A204.1 (cell line): ENCODE measurements around the gene RAN.
"Not testable (repeated sequence)": the region's sequence is repeated elsewhere in the genome, so short reads cannot be mapped to it uniquely, and the experiment has no call there.

Experiments used
- FAIRE-seq: peaks from 2 replicates; lab custom pipeline; 2012; peaks lifted over from hg19 to GRCh38; lab: Jason Lieb, UNC

RAN gene

GRCh38 chr12:130849561-130850417, 22.1 kb upstream of the RAN start:
- no peak for FAIRE-seq

DNA sequence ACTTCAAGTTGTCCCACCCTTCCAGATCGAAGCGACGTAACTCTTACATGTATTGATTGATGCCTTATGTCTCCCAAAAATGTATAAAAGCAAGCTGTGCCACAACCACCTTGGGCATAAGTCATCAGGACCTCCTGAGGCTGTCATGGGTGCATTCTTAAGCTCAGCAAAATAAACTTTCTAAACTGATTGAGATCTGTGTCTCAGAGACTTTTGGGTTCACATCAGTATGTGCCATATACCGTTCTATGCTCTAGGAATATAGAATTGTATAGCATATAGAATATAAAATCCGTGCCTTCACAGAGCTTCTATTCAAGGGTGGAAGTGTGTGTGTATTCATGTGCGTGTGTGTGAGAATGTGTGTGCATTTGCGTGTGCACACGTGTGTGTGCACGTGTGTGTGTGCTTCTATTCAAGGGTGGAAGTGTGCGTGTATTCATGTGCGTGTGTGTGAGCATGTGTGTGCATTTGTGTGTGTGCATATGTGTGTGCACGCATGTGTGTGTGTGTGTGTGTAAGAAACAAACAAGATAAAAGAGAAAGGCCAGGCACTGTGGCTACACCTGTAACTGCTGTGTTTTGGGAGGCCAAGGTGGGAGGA, 21.3 kb upstream of the RAN start:
- FAIRE-seq = no peak

DNA sequence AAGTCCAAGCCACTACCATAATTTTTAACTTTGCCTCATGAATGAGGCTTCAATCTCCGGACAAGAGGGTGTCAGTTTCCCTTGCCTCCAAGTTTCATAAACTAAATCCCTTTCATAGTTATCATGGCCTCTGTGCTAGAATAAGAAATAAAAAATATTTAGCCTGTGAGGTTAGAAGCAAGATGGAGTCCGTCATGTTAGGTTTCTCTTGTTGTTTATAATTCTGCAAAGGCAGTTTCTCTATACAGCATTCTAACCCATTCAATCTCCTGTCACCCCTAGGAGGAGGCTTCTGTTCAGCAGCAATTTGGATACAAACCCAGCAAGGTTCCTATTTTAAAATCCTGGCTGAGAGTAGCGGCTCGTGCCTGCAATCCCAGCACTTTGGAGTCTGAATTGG, 15.8 kb upstream of the RAN start:
- FAIRE-seq = no peak

GRCh38 chr12:130858084-130858483, 13.8 kb upstream of the RAN start:
- no peak for FAIRE-seq

DNA sequence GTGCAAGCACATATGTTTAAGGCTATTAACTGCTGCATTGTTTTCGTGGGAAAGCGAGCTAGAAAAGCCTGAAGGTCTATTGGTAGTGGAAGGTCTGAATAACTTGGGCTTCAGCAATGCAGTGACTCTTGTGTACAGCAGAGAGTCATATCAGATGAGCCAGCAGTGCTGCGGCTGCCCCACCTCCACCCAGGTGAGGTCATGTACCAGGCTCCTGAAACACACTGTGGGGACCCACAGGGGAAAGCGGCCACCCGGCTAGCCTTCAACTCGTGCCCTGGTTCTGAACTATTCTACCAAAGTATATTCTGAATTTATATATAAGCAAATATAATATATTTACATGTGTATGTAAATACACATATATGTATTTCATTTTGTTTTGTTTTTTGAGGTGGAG, 12.7 kb upstream of the RAN start:
- no peak for FAIRE-seq

GRCh38 chr12:130860311-130860710, 11.6 kb upstream of the RAN start:
- FAIRE-seq = no peak

DNA sequence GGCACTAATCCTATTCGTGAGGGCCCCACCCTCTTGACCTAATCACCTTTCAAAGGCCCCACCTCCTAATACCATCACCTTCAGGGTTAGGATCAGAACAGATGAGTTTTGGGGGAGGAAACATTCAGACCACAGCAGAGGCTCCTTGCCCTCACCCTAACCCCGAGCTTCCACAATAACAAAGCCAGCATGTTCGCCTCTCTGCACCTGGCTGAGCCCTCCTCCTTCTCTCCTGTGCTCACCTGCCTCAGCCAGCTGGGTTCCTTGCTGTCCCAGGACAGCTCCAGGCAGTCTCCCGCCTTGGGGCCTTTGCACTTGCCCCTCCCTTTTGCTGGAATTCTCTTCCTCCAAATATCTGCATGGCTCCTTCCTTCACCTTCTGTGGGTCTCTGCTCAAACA, 9.7 kb upstream of the RAN start:
- FAIRE-seq = no peak

GRCh38 chr12:130862771-130863170, 9.1 kb upstream of the RAN start:
- FAIRE-seq = not testable (repeated sequence)

GRCh38 chr12:130863298-130863697, 8.6 kb upstream of the RAN start:
- no peak for FAIRE-seq

DNA sequence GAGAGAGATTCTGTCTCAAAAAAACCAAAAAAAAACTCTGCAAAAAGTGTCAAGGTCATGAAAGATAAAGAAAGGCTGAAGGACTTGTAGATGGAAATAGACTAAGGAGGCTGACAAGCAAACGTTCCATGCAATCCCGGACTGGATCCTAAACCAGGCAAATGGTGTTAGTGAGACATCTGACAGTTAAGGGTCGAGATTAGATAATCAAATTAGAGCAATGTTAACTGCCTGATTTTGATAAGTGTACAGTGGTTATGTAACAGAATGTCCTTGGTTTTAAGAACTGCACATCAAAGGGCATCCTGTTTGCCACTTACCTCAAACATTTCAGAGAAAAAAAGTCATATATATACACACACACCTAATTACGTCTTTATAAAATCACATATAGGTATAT, 3.5 kb upstream of the RAN start:
- no peak for FAIRE-seq

- no peak for FAIRE-seq
These were observed 1.2 kb upstream of the RAN start for GRCh38 chr12:130870442-130871285.

DNA sequence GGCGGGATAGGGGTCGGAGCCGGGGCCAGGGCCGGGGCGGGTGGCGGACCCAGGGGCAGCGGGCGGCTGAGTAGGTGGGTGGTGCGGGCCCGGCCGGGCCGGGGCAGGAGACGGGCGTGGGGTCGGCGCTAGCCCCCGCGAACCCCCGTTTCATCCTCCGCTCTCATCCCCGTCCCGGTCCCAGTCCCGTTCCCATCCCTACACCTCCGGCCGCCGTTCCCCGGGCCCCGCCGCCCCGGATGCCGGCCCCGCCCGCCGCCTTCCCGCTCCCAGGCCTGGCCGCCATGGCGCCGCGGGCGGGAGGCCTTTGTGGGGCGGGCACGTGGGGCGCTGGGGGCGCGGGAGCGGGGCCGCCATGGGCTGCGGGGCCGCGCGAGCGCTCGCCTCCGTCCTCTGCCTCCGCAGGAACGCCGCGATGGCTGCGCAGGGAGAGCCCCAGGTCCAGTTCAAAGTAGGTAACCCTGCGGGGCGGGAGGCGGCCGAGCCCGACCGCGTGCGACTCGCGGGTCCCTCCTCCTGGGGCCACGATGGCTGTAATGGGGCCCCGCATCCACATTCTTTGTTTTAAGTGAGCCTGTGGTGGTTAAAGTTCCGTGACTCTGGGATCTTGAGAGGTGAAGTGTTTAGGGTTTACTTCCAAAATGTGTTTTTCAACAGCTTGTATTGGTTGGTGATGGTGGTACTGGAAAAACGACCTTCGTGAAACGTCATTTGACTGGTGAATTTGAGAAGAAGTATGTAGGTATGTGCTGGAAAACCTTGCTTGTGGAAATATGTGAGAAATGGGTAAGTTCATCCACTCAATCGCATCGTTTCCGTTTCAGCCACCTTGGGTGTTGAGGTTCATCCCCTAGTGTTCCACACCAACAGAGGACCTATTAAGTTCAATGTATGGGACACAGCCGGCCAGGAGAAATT, 572 bp downstream of the RAN start:
- FAIRE-seq = no peak

DNA sequence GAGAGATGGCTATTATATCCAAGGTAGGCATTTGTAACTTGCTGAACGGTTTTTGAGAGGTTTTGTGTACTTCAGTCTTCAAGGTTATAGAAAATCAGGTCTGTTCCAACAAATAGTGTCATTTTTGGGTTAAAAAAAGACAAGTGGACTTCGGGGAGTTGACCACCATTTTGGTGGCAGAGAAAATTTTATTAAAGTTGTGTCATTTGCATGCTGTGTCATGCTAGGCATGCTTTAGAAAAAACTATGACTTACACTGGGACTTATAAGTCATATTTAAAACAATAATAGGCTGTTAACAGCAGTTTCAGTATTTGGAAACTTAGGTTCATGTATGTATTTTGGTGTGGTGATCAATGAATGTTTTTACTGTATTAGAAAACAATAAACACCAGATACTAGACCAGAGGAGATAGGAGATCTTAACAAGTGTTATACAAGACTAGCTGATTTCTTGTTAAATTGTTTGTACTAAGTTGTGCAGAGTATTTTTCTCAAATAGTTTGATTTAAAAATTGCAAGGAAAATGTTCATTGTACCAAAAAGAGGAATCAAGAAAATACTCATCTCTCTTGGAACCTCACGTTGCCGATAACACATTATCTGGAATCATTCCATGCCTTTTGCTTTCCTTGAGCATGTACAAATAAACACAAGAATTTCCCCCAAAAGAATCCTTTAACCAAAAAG, 1.4 kb downstream of the RAN start:
- no peak for FAIRE-seq

DNA sequence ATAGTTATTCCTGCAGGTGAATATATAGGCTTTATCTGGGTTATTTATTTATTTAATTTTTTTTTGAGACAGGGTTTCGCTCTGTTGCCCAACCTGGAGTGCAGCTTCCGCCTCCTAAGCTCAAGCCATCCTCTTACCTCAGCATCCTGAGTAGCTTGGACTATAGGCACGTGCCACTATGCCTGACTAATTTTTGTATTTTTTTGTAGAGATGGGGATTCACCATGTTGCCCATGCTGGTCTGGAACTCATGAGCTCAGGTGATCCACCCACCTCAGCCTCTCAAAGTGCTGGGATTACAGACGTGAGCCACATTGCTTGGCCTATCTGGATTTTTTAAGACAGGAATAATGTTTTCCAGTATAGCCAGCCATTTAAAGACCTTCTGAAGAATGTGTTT, 2.0 kb downstream of the RAN start:
- no peak for FAIRE-seq

DNA sequence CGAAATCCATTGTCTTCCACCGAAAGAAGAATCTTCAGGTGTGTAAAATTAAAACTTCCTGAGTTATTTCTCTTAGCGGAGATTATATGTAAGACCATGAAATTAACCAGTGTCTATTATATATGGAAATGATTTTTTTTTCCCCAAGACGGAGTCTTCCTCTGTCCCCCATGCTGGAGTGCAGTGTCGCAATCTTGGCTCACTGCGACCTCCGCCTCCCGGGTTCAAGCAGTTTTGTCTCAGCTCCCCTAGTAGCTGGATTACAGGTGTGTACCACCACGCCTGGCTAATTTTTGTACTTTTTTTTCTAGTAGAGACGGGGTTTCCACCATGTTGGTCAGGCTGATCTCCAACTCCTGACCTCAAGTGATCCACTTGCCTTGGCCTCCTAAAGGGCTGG, 2.8 kb downstream of the RAN start:
- no peak for FAIRE-seq

- FAIRE-seq = no peak
These were observed 3.3 kb downstream of the RAN start for GRCh38 chr12:130875193-130875592.

DNA sequence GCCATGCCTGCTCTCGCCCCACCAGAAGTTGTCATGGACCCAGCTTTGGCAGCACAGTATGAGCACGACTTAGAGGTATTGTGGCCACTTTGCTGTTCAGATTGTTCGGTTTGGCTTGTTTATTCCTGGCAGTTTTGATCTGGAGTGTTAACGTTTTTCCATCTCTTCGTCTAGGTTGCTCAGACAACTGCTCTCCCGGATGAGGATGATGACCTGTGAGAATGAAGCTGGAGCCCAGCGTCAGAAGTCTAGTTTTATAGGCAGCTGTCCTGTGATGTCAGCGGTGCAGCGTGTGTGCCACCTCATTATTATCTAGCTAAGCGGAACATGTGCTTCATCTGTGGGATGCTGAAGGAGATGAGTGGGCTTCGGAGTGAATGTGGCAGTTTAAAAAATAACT, 3.8 kb downstream of the RAN start:
- FAIRE-seq = not testable (repeated sequence)

DNA sequence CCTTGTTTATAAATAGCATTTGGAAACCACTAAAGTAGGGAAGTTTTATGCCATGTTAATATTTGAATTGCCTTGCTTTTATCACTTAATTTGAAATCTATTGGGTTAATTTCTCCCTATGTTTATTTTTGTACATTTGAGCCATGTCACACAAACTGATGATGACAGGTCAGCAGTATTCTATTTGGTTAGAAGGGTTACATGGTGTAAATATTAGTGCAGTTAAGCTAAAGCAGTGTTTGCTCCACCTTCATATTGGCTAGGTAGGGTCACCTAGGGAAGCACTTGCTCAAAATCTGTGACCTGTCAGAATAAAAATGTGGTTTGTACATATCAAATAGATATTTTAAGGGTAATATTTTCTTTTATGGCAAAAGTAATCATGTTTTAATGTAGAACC, 4.4 kb downstream of the RAN start:
- FAIRE-seq = no peak

DNA sequence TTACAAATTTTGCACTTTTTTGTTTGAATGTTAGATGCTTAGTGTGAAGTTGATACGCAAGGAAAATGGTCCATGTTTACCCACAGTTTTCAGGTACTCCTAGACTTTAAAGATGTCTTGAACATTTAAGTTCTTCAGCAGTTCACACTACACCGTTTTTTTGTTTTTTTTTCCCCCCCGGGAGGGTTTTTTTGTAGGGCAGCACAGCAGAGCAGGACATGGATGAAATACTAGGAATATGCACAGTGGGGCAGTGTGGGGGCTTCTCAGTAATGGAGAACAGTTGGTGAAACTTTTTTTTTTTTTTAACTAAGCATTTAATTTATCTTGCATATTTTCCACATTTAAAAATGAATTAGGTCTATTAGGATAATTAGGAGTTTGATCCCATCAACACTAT, 4.9 kb downstream of the RAN start:
- FAIRE-seq = no peak

DNA sequence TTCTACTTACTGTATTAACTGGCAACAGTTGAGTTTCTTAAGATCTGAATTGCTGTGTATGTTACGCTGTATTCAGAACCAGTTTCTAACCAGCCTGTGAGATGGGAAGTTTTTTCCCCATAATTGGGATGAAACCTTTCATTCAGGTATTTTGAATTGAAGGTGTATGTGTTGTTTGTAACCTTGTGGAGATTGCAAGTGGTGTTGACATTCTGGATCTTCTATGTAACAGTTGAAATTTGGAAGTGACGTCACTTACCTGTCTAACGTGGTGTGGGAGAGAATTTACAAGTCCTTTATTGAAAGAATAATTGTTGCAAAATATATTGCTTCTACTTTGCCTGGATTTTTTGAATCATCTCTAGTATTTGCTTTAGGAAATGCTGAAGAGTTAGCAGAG, 5.5 kb downstream of the RAN start:
- FAIRE-seq = no peak
